ENCODE results near the gene PAIP2B. TPM values are rescaled to one million over a fixed set of nuclear protein-coding genes. Genes with fewer than 3 reads are reported as not detected.

The PAIP2B gene
- total and polyA plus RNA-seq, 4 donors: 1.4 to 10.4 (median 6.0) TPM

- Histone ChIP-seq H3K27me3 (ENCODE audit: control insufficient read depth in 3 of 3, insufficient read depth in 3 of 3, low read length in 2 of 3) (peaks cover 0 to 6% (median 0%) of the 10 kb centered on the region in 3 donors), H3K9ac (ENCODE audit: insufficient read depth in 1 of 2, low read length in 2 of 2) (no peak overlapping the region), H3K27ac (ENCODE audit: low read depth in 1 of 2, low read length in 1 of 2) (no peak overlapping the region), H3K4me1 (ENCODE audit: control insufficient read depth in 5 of 5, insufficient read depth in 5 of 5, low read length in 5 of 5) (peaks cover 0 to 3% (median 2%) of the 10 kb centered on the region in 5 donors), H3K36me3 (ENCODE audit: control insufficient read depth in 4 of 4, insufficient read depth in 4 of 4, low read length in 4 of 4) (peaks cover 6 to 14% (median 7%) of the 10 kb centered on the region in 4 donors), H3K4me3 (no peak overlapping the region), H3K9me3 (ENCODE audit: control insufficient read depth in 4 of 4, insufficient read depth in 3 of 4, low read length in 3 of 4) (no peaks in the 10 kb centered on the region)
- DNase-seq (no peak), ATAC-seq (ENCODE audit: insufficient read depth, low FRiP score) (no peak)
- TF ChIP-seq CTCF (IDR thresholded peaks at IDR 0.05; ENCODE audit: control extremely low read depth, extremely low read depth): no peak
- WGBS, 2 donors: 75 to 80% methylated on average over 11 of the region's 11 CpGs
Measured at GRCh38 chr2:71153585-71154224, 73.2 kb downstream of the PAIP2B start.

- peaks cover 12 to 23% (median 17%) of the 10 kb centered on the region in 4 donors for H3K36me3 ChIP-seq (ENCODE audit: control insufficient read depth in 4 of 4, insufficient read depth in 4 of 4, low read length in 4 of 4)
- WGBS, 2 donors: 27 to 96% methylated on average over 1 of the region's 1 CpG
- no peak overlapping the region for H3K27ac ChIP-seq (ENCODE audit: low read depth in 1 of 2, low read length in 1 of 2)
- DNase-seq (no peak), ATAC-seq (ENCODE audit: insufficient read depth, low FRiP score) (no peak)
- no peak overlapping the region for H3K9ac ChIP-seq (ENCODE audit: insufficient read depth in 1 of 2, low read length in 2 of 2)
- H3K4me1 ChIP-seq (ENCODE audit: control insufficient read depth in 5 of 5, insufficient read depth in 5 of 5, low read length in 5 of 5): peaks cover 0 to 3% (median 0%) of the 10 kb centered on the region in 5 donors
- H3K27me3 ChIP-seq (ENCODE audit: control insufficient read depth in 3 of 3, insufficient read depth in 3 of 3, low read length in 2 of 3): peaks cover 0 to 6% (median 0%) of the 10 kb centered on the region in 3 donors
- no peak overlapping the region for H3K4me3 ChIP-seq
- no peak for TF ChIP-seq CTCF (IDR thresholded peaks at IDR 0.05; ENCODE audit: control extremely low read depth, extremely low read depth)
- H3K9me3 ChIP-seq (ENCODE audit: control insufficient read depth in 4 of 4, insufficient read depth in 3 of 4, low read length in 3 of 4): no peaks in the 10 kb centered on the region
Measured at GRCh38 chr2:71151620-71152019, 75.3 kb downstream of the PAIP2B start.

- H3K9me3 ChIP-seq (ENCODE audit: control insufficient read depth in 4 of 4, insufficient read depth in 3 of 4, low read length in 3 of 4): no peaks in the 10 kb centered on the region
- 49 to 71% methylated on average over 3 of the region's 3 CpGs for WGBS, 2 donors
- ATAC-seq (ENCODE audit: insufficient read depth, low FRiP score): no peak
- H3K9ac ChIP-seq (ENCODE audit: insufficient read depth in 1 of 2, low read length in 2 of 2): no peak overlapping the region
- peaks cover 0 to 2% (median 0%) of the 10 kb centered on the region in 5 donors for H3K4me1 ChIP-seq (ENCODE audit: control insufficient read depth in 5 of 5, insufficient read depth in 5 of 5, low read length in 5 of 5)
- peak in 2 of 3 donors; percentile 7 to 9 for DNase-seq
- no peak overlapping the region for H3K27ac ChIP-seq (ENCODE audit: low read depth in 1 of 2, low read length in 1 of 2)
- no peak for TF ChIP-seq CTCF (IDR thresholded peaks at IDR 0.05; ENCODE audit: control extremely low read depth, extremely low read depth)
- peaks cover 0 to 3% (median 0%) of the 10 kb centered on the region in 3 donors for H3K27me3 ChIP-seq (ENCODE audit: control insufficient read depth in 3 of 3, insufficient read depth in 3 of 3, low read length in 2 of 3)
- H3K36me3 ChIP-seq (ENCODE audit: control insufficient read depth in 4 of 4, insufficient read depth in 4 of 4, low read length in 4 of 4): peaks cover 21 to 28% (median 26%) of the 10 kb centered on the region in 4 donors
- no peak overlapping the region for H3K4me3 ChIP-seq
Measured at GRCh38 chr2:71150082-71150816, 76.7 kb downstream of the PAIP2B start.
